Natural killer cell (primary cell): ENCODE data around the gene DDX10. TPM values are rescaled to one million over a fixed set of nuclear protein-coding genes. Genes with fewer than 3 reads are reported as not detected.

Source experiments
- ATAC-seq, 3 donors: fragments of 150-1000 bp in 2 of 3; fragments of 200-7000 bp in 1 of 3; cut with Tn5 transposase; 1 replicate in 1 of 3; 2 replicates in 2 of 3; pipeline ENCODE4 v1.10.0; 2021; ENCODE audit warnings: mild to moderate bottlenecking in 2 of 3, moderate library complexity in 2 of 3
- DNase-seq, 2 donors: peaks; one replicate each; pipeline versions ENCODE4 v3.0.0 to v3.0.0-alpha.2; 2013 to 2021; ENCODE audit warnings: mixed read lengths in 1 of 2
- H3K27ac ChIP-seq: one replicate; pipeline ENCODE4 v1.5.1; 2013; ENCODE audit warnings: mild to moderate bottlenecking, low read length
- H3K27me3 ChIP-seq: one replicate; pipeline ENCODE4 v1.6.1; 2013; ENCODE audit warnings: low read length; ENCODE audit not compliant: control insufficient read depth, insufficient read depth
- H3K36me3 ChIP-seq: one replicate; pipeline ENCODE4 v1.6.1; 2013; ENCODE audit warnings: low read length; ENCODE audit not compliant: control insufficient read depth, insufficient read depth
- H3K4me1 ChIP-seq: one replicate; pipeline ENCODE4 v1.6.1; 2013; ENCODE audit warnings: low read length; ENCODE audit not compliant: control insufficient read depth, insufficient read depth
- H3K4me3 ChIP-seq: one replicate; pipeline ENCODE4 v1.5.1; 2013; ENCODE audit warnings: low read length
- H3K9me3 ChIP-seq: one replicate; pipeline ENCODE4 v1.6.1; 2013; ENCODE audit warnings: low read length; ENCODE audit not compliant: control insufficient read depth, insufficient read depth
- H3K27ac Mint-ChIP-seq, 2 donors: one replicate each; pipeline ENCODE4 v1.8.0; 2022; ENCODE audit warnings: mild to moderate bottlenecking in 2 of 2, mixed read lengths in 2 of 2, moderate library complexity in 1 of 2
- H3K27me3 Mint-ChIP-seq, 2 donors: one replicate each; pipeline ENCODE4 v1.8.0; 2022; ENCODE audit warnings: low read depth in 2 of 2, mixed read lengths in 2 of 2
- H3K36me3 Mint-ChIP-seq: one replicate; pipeline ENCODE4 v1.8.0; 2022; ENCODE audit warnings: mixed read lengths
- H3K4me1 Mint-ChIP-seq, 2 donors: one replicate each; pipeline ENCODE4 v1.8.0; 2022; ENCODE audit warnings: mixed read lengths in 2 of 2
- H3K4me3 Mint-ChIP-seq: one replicate; pipeline ENCODE4 v1.8.0; 2022; ENCODE audit warnings: mild to moderate bottlenecking, moderate library complexity, mixed read lengths
- H3K9me3 Mint-ChIP-seq, 2 donors: one replicate each; pipeline ENCODE4 v1.8.0; 2022; ENCODE audit warnings: mixed read lengths in 2 of 2
- CTCF ChIP-seq: fragments of 200-600 bp; IDR thresholded peaks from one replicate; pipeline ENCODE4 v1.8.0; 2022; ENCODE audit warnings: antibody characterized with exemption
- WGBS: methylation state at CpG from one replicate; pipeline ENCODE4 v1.1.7; 2013; ENCODE audit warnings: missing lambda C conversion rate; ENCODE audit not compliant: insufficient coverage; 5-methylcytosine and 5-hydroxymethylcytosine counted together
- intact Hi-C: fragments of 100-400 bp; cut with micrococcal nuclease; formaldehyde crosslinking; loops from one replicate; pipeline ENCODE4 v1.14.2; 2022
- total RNA-seq, 4 donors: library from RNA; stranded (reverse); fragments of 120-200 nt in 1 of 4; gene quantifications; one replicate each; pipeline versions ENCODE4 v1.2.3 to v1.2.4, GENCODE V29; 2013 to 2022

The DDX10 gene
- total RNA-seq, 3 donors from 2014 or later (not counting 1 experiment from before 2014, with no cell fraction given) = 23.4 to 30.9 (median 24.9) TPM

- ATAC-seq (no peak), DNase-seq (no peak)
- TF ChIP-seq CTCF = no peak
- Mint-ChIP-seq H3K36me3 (no peaks in the 10 kb centered on the region), H3K4me1 (no peaks in the 10 kb centered on the region), H3K27me3 (no peaks in the 10 kb centered on the region), H3K9me3 (no peaks in the 10 kb centered on the region), H3K27ac (no peak overlapping the region), H3K4me3 (no peak overlapping the region)
- no peaks in the 10 kb centered on the region for H3K36me3 ChIP-seq
- H3K9me3 ChIP-seq = no peaks in the 10 kb centered on the region
- WGBS = 95% methylated on average over 2 of the region's 2 CpGs
- no peaks in the 10 kb centered on the region for H3K4me1 ChIP-seq
- H3K27me3 ChIP-seq = no peaks in the 10 kb centered on the region
- intact Hi-C loops = no loop called here
- H3K27ac ChIP-seq = no peak overlapping the region
- H3K4me3 ChIP-seq = no peak overlapping the region
These were observed 242.0 kb downstream of the DDX10 start for GRCh38 chr11:108906826-108907225.

- Mint-ChIP-seq H3K4me1 (no peaks in the 10 kb centered on the region), H3K27ac (no peak overlapping the region), H3K36me3 (no peaks in the 10 kb centered on the region), H3K27me3 (no peaks in the 10 kb centered on the region), H3K4me3 (no peak overlapping the region), H3K9me3 (no peaks in the 10 kb centered on the region)
- H3K4me3 ChIP-seq = no peak overlapping the region
- no peaks in the 10 kb centered on the region for H3K36me3 ChIP-seq
- no peaks in the 10 kb centered on the region for H3K27me3 ChIP-seq
- H3K4me1 ChIP-seq = no peaks in the 10 kb centered on the region
- no peak overlapping the region for H3K27ac ChIP-seq
- TF ChIP-seq CTCF = no peak
- 100% methylated on average over 2 of the region's 5 CpGs for WGBS
- no peak for DNase-seq
- no peak for ATAC-seq
- H3K9me3 ChIP-seq = no peaks in the 10 kb centered on the region
- intact Hi-C loops = no loop called here
These were observed 244.2 kb downstream of the DDX10 start for GRCh38 chr11:108909041-108909440.

- Histone ChIP-seq H3K9me3 (no peaks in the 10 kb centered on the region), H3K27me3 (no peaks in the 10 kb centered on the region), H3K36me3 (no peaks in the 10 kb centered on the region), H3K4me3 (no peak overlapping the region), H3K27ac (no peak overlapping the region), H3K4me1 (no peaks in the 10 kb centered on the region)
- ATAC-seq (no peak), DNase-seq (no peak)
- intact Hi-C loops = no loop called here
- Mint-ChIP-seq H3K4me1 (no peaks in the 10 kb centered on the region), H3K9me3 (no peaks in the 10 kb centered on the region), H3K4me3 (no peak overlapping the region), H3K27ac (no peak overlapping the region), H3K36me3 (no peaks in the 10 kb centered on the region), H3K27me3 (no peaks in the 10 kb centered on the region)
- WGBS = 93% methylated on average over 3 of the region's 3 CpGs
- no peak for TF ChIP-seq CTCF
These were observed 245.1 kb downstream of the DDX10 start for GRCh38 chr11:108909921-108910320.

- Histone ChIP-seq H3K4me1 (no peaks in the 10 kb centered on the region), H3K4me3 (no peak overlapping the region), H3K36me3 (no peaks in the 10 kb centered on the region), H3K9me3 (no peaks in the 10 kb centered on the region), H3K27ac (no peak overlapping the region), H3K27me3 (no peaks in the 10 kb centered on the region)
- Mint-ChIP-seq H3K36me3 (no peaks in the 10 kb centered on the region), H3K4me1 (no peaks in the 10 kb centered on the region), H3K9me3 (no peaks in the 10 kb centered on the region), H3K27ac (no peak overlapping the region), H3K4me3 (no peak overlapping the region), H3K27me3 (no peaks in the 10 kb centered on the region)
- ATAC-seq (no peak), DNase-seq (no peak)
- no peak for TF ChIP-seq CTCF
- 100% methylated on average over 1 of the region's 1 CpG for WGBS
- intact Hi-C loops = no loop called here
These were observed 247.7 kb downstream of the DDX10 start for GRCh38 chr11:108912581-108912980.
